T-helper 1 cell treated with Interleukin-12 subunit alpha and Interleukin-12 subunit beta and Interleukin-4 antibody, amounts not matched to agents 30 ng/mL and 1 ng/mL, for 36 hours (primary cell): Measurements from ENCODE around the gene STMP1. TPM values are rescaled to one million over a fixed set of nuclear protein-coding genes. Genes with fewer than 3 reads are reported as not detected.
"Not testable (repeated sequence)": the region's sequence is repeated elsewhere in the genome, so short reads cannot be mapped to it uniquely, and the experiment has no call there.

ENCODE experiments used
- intact Hi-C: fragments of 100-400 bp; cut with micrococcal nuclease; formaldehyde crosslinking; loops from one replicate; pipeline ENCODE4 v1.15.1; 2024
- total RNA-seq: library from RNA; stranded (reverse); gene quantifications from 2 replicates; pipeline ENCODE4 v1.2.3, GENCODE V29; 2022

Gene STMP1
- 23.9 and 24.1 TPM in 2 replicates for total RNA-seq

DNA sequence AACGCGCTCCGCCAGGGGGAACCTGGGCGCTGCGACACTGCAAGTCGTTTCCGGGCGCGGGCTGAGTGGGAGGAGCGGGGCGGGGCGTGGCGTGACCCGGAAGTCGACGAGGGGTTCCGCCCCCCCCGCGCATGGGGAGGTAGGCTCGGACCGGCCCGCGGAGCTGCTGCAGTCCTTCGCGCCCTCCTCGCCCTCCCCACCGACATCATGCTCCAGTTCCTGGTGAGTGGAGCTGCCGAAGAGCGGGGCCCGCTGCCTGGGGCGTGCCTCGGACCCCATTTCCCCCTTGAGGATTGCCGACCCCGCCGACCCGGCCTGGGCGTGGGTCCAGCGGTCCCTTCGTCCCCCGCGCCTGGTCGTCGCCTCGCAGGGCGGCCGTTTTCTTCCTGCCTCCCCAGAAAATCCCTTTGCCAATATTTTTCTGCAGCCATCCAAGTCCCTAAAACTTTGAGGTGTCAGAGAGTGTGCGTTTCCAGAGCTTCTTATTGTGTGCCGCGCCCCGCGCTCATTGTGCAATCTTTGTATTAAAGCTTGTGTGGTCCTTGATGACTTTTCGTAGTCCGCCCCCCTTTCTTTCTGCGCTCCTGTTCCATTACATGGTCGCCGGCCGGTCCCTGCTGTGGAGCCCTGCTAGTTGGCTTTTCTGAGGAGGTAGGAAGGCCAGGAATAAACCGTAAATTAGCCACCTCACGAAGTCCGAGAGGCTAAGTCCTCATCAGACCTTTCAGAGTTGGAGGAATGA, at the start of gene STMP1:
STMP1 (plus strand) TSS at position 142 of the 742 bp plus-strand sequence.
- intact Hi-C loops, result loop anchor here (1.0 to 5.0 kb wide), 12 partner anchors 9 to 1346 kb away; partner anchors contain the start of genes AGBL3, BPGM, CNOT4 and MTPN

DNA sequence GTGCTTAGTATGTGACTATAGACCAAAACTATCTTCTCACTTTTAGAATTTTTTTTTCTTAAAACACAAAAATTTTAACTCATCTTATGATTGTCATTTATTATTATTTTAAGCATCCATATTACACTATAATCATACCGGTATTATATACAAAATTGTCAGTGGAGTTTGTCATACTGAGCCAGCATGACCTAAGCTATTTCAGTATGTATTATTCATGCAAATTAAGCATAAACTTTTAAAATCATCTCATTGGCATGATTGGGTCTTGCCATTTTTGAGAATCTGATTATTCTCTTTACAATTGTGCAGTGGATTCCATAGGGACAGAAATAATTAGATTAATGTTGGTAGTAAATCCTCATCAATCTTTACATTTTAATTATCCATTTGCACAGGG, 46.2 kb upstream of the STMP1 start:
- intact Hi-C loops, result no loop called here

DNA sequence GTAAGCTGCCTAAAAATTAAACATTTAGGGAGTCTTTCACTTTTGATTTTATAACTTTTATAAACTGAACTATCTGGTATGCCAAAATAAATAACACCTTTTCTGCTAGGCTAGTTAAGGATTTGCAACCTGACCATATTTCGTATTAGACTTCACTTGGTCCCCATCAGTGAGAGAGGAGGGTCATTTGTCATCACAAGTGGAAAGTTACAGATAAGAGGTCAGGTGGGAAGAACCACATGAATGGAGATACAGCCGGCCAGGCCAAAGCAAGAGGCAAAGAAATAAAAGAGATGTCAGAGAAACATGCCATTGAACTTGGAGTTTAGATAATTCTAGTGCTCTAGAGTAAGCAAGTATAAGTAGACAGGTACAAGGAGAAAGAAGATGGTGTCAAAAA, 44.5 kb upstream of the STMP1 start:
- intact Hi-C loops, result no loop called here

DNA sequence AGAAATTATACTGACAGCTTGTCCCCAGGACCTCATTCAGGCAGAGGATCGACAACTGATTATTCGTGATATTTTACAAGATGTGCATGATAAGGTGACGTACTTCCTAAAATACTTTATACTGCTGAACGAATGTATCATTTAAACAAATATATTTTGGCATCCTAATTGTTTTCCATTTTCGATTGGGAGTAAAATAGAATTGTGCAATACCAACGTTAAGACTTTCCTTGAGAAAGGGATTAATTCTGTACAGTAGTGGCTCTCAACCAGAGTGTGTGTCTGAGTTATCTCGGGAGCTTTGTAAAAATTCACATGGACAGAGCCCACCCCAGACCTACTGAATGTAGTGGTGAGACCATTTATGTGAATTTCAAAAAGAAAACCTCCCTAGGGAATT, 43.8 kb upstream of the STMP1 start:
- intact Hi-C loops, result no loop called here

DNA sequence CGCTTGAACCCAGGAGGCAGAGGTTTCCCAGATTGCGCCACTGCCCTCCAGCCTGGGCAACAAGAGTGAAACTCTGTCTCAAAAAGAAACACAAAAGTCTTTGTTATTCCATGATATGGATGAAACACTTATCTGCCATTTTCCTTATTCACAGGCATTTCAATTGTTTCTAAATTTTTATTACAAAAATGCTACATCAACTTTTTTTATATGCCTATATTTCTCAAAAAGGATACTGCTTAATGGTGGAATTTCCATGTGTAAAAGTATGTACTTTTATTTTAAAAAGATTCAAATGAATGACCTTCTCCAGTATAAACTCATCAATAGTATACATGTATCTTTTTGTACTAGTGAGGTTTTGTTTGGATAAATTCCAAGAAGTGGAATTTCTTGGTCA, 41.9 kb upstream of the STMP1 start:
- intact Hi-C loops, result no loop called here

DNA sequence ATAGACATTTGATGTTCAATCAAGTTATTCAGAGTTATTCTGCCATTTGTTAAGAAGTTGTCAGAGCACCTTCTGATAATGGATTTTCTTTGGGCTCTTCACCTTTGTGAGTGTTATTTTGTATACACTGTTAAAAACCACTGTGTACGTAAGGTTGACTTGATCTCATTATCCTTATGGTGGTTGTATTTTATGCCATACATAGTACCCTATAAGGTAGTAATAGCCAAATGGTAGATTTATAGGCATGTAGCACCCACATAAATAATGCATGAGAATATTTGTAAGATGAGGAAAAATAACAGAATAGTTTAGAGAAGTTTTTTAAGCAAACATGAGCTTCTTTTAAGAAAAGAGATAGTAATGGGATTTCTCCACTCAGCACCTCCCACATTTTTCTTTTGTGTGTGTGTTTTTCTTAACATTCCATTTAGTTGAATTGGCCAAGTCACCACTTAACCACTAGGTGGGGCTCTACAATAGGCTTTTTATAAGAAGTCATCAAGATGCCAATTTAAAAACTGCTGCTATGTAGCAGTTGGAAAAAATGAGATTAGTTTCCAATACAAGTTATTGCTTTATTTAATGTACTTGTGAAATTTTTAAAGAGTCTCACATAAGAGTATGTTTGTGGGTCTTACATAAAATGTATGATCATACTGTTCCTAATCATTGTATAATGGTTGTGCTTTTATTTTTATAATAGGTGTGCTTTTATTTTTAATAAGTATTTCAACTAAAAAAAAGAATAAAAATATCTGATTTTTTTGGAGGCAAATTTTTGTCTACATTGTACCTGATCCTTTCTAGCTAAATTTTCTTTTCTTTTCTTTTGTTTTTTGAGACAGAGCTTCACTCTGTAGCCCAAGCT, 41.1 kb upstream of the STMP1 start:
- intact Hi-C loops, result loop anchor here (1.0 kb wide), 4 partner anchors 24 to 388 kb away; no protein-coding TSS in a partner anchor

- intact Hi-C loops, result no loop called here
These were observed 28.0 kb upstream of the STMP1 start for GRCh38 chr7:135634191-135634878.

DNA sequence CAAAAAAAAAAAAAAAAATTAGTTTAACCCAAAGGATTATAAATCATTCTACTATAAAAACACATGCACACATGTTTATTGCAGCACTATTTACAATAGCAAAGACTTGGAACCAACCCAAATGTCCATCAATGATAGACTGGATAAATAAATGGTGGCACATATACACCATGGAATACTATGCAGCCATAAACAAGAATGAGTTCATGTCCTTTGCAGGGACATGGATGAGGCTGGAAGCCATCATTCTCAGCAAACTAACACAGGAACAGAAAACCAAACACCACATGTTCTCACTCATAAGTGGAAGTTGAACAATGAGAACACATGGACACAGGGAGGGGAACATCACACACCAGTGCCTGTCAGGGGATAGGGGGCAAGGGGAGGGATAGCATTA, 22.6 kb upstream of the STMP1 start:
- intact Hi-C loops, result not testable (repeated sequence)

DNA sequence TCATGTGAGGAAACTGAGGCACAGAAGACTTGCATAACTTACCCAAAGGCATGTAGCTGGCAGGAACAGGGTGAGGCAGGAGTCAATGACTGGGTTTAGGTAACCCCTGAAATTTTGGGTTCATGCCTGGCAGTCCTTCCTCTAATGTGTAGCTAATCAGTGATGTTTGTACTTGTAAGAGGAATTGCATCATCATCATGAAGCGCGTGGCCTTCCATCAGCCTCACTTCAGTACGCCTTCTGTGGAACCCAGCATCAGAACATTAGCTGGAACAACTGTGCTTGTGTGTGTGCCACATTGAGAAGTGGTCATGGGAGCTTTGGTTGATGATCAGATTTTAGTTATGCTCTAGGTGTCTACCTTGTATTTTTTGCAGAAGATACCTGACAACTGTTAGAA, 18.2 kb upstream of the STMP1 start:
- intact Hi-C loops, result no loop called here

GRCh38 chr7:135644729-135645128, 17.6 kb upstream of the STMP1 start:
- intact Hi-C loops, result loop anchor here (1.0 kb wide), 5 partner anchors 18 to 370 kb away; partner anchors contain the start of gene STMP1

DNA sequence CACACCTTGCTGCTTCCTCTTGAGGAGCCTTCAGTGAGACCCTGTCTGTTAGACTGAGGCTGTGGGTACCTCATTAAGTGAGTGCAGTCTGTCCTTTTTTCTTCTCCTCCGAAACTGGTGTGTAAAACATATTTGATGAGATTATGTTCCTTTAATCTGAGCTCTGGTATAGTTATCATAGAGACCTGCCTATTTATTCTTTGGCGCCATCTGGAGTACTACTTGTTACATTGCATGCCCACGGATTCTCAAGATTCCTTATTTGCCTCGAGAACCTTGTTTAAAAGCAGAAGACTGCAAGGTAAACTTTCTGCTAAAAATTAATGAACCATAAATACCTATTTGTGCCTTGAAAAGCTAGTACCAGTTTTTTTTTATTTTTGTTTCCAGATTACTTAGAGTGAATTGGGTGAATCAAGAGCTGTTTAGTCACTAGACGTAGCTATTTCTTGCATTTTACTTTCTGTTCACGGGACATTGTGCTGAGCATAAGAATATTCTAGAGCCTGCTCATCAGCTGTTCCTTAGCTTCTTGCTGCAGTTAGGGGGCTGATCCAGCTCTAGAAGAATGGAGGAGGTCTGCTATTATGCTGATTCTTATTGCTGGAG, 16.9 kb upstream of the STMP1 start:
- intact Hi-C loops, result loop anchor here (1.0 kb wide), 5 partner anchors 17 to 371 kb away; partner anchors contain the start of gene STMP1

DNA sequence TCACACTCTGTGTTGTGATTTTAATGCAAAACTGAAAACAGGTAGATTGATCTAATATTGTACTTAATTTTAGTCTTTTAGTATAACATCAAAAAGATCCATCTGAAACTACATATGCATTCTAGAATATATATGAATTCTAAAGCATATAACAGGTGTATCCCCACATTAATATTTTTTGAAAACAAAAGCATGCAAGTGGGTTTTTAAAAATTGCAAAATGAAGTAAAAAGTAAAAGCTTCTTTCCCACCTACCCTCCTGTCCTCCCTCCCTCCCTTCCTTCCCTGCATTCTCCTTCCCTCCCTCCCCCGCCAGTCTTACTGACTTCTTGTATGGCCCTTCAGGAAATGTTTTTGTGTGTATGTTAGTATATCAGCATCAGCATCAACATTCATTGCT, 14.6 kb upstream of the STMP1 start:
- intact Hi-C loops, result no loop called here

DNA sequence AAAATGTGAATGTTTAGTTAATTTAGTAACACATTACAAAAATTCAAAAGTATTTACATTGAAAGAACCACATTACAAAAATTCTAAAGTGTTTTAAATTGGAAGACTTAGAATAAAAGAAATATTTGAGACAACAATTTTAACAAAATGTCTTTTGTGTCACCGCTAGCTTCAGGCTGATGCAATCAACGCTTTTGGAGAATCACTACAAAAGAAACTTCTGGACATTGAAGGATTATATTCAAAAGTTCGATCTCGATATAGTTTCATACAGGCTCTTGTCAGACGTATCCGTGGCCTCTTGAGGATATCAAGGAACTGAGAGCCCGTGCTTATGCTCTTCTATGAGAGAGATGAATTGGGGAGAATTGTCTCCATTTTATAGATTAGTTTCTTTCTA, 14.1 kb upstream of the STMP1 start:
- intact Hi-C loops, result no loop called here

GRCh38 chr7:135650831-135651573, 11.3 kb upstream of the STMP1 start:
- intact Hi-C loops, result no loop called here

- intact Hi-C loops, result no loop called here
These were observed 8.8 kb upstream of the STMP1 start for GRCh38 chr7:135653340-135654080.

- intact Hi-C loops, result no loop called here
These were observed 3.8 kb upstream of the STMP1 start for GRCh38 chr7:135658564-135658963.

- intact Hi-C loops, result no loop called here
These were observed 3.0 kb upstream of the STMP1 start for GRCh38 chr7:135659159-135659846.

GRCh38 chr7:135661311-135662122, 797 bp upstream of the STMP1 start:
- intact Hi-C loops, result loop anchor here (1.0 to 5.0 kb wide), 12 partner anchors 10 to 1345 kb away; partner anchors contain the start of genes AGBL3, BPGM, CNOT4 and MTPN
